Ishikawa (cell line): ENCODE results near the gene RRAGD.

Experiments
- YY1 ChIP-seq: IDR thresholded peaks from 2 replicates; pipeline ENCODE4 v1.6.1; 2012; ENCODE audit warnings: low read depth
- TF ChIP-seq, protein P1 (sequence below): IDR thresholded peaks from 2 replicates; pipeline ENCODE4 v1.6.1; 2012
- TF ChIP-seq, protein P2 (sequence below): IDR thresholded peaks from 2 replicates; pipeline ENCODE4 v1.6.1; 2012; ENCODE audit warnings: low read depth, mild to moderate bottlenecking

DNA sequence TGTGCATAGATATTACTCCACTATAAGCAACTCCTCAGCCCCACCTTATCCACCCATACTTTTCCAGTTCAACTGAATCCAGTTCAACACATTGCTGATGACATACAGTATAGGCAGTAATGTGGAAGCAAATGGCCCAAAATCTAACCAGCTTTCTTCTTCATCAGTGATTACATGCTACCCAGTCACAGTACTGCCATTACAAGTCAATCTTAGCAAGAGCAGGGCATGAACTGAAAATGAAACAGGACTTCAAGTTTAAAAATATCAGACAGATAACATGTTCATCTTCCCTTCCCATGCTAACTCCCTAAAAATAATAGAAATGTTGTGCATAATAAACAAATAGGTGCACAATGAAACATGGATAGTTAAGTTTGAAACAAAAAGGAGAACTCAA lies 19.2 kb downstream of the RRAGD start:
- TF ChIP-seq, protein P1, sequence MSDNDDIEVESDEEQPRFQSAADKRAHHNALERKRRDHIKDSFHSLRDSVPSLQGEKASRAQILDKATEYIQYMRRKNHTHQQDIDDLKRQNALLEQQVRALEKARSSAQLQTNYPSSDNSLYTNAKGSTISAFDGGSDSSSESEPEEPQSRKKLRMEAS, result no peak
- TF ChIP-seq, protein P2, sequence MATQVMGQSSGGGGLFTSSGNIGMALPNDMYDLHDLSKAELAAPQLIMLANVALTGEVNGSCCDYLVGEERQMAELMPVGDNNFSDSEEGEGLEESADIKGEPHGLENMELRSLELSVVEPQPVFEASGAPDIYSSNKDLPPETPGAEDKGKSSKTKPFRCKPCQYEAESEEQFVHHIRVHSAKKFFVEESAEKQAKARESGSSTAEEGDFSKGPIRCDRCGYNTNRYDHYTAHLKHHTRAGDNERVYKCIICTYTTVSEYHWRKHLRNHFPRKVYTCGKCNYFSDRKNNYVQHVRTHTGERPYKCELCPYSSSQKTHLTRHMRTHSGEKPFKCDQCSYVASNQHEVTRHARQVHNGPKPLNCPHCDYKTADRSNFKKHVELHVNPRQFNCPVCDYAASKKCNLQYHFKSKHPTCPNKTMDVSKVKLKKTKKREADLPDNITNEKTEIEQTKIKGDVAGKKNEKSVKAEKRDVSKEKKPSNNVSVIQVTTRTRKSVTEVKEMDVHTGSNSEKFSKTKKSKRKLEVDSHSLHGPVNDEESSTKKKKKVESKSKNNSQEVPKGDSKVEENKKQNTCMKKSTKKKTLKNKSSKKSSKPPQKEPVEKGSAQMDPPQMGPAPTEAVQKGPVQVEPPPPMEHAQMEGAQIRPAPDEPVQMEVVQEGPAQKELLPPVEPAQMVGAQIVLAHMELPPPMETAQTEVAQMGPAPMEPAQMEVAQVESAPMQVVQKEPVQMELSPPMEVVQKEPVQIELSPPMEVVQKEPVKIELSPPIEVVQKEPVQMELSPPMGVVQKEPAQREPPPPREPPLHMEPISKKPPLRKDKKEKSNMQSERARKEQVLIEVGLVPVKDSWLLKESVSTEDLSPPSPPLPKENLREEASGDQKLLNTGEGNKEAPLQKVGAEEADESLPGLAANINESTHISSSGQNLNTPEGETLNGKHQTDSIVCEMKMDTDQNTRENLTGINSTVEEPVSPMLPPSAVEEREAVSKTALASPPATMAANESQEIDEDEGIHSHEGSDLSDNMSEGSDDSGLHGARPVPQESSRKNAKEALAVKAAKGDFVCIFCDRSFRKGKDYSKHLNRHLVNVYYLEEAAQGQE, result no peak
- TF ChIP-seq YY1, result no peak
